H1 (cell line): Measurements from ENCODE around the gene RNF225. TPM values are rescaled to one million over a fixed set of nuclear protein-coding genes. Genes with fewer than 3 reads are reported as not detected.
A peak's percentile ranks its signal among the peaks of the same experiment; 100 is the strongest.

Source experiments
- CTCF ChIA-PET: fragments of 300-600 bp; sonication (Branson Sonifier 250); formaldehyde crosslinking; loops from one replicate; lab custom pipeline; 2021; ENCODE audit not compliant: partially characterized antibody; lab: Charles Lee
- POLR2A ChIA-PET: fragments of 300-600 bp; sonication (Branson Sonifier 250); formaldehyde crosslinking; loops from one replicate; lab custom pipeline; 2021; ENCODE audit warnings: inconsistent platforms; ENCODE audit not compliant: partially characterized antibody; lab: Charles Lee
- DNase-seq, 2 experiments: peaks; one replicate each; pipeline versions ENCODE4 v3.0.0 to v3.0.0-alpha.2; 2010 to 2022; ENCODE audit warnings: low spot score in 2 of 2, low read depth in 1 of 2, mixed read lengths in 1 of 2
- FAIRE-seq: peaks from 2 replicates; lab custom pipeline; 2011; peaks lifted over from hg19 to GRCh38; lab: Jason Lieb, UNC
- H2AFZ ChIP-seq: 2 replicates; pipeline ENCODE4 v1.8.1; 2012; ENCODE audit warnings: low read length, inconsistent platforms
- H2AK5ac ChIP-seq: 2 replicates; pipeline ENCODE4 v1.6.1; 2013; ENCODE audit warnings: low read depth, low read length
- H2BK120ac ChIP-seq: replicated peaks from 2 replicates; pipeline ENCODE3; 2013; ENCODE audit warnings: low read depth, low read length, inconsistent platforms
- H2BK12ac ChIP-seq: 2 replicates; pipeline ENCODE4 v1.6.1; 2013; ENCODE audit warnings: low read depth, low read length
- H2BK15ac ChIP-seq: 2 replicates; pipeline ENCODE4 v1.6.1; 2013; ENCODE audit warnings: low read length
- H2BK20ac ChIP-seq: 2 replicates; pipeline ENCODE4 v1.6.1; 2013; ENCODE audit warnings: low read length
- H2BK5ac ChIP-seq: 2 replicates; pipeline ENCODE4 v1.6.1; 2013; ENCODE audit warnings: low read depth, low read length
- H3K14ac ChIP-seq: 2 replicates; pipeline ENCODE4 v1.6.1; 2013; ENCODE audit warnings: inconsistent platforms; ENCODE audit not compliant: insufficient read length
- H3K18ac ChIP-seq: 2 replicates; pipeline ENCODE4 v1.6.1; 2013; ENCODE audit warnings: low read length; ENCODE audit errors: extremely low read depth
- H3K23ac ChIP-seq: 2 replicates; pipeline ENCODE4 v1.6.1; 2013; ENCODE audit warnings: inconsistent platforms; ENCODE audit not compliant: insufficient read length
- H3K23me2 ChIP-seq: 2 replicates; pipeline ENCODE4 v1.6.1; 2013; ENCODE audit warnings: low read depth, low read length
- H3K27ac ChIP-seq: 2 replicates; pipeline ENCODE4 v1.6.1; 2011; ENCODE audit warnings: low read depth, low read length, inconsistent platforms
- H3K27me3 ChIP-seq, 4 experiments: replicated peaks in 1 of 4; 1 replicate in 1 of 4; 2 replicates in 3 of 4; pipeline versions ENCODE4 v1.6.1 to v1.8.1; 2011 to 2013; ENCODE audit warnings: low read length in 3 of 4, mild to moderate bottlenecking in 3 of 4, inconsistent platforms in 2 of 4, mixed read lengths in 2 of 4, moderate library complexity in 1 of 4; ENCODE audit not compliant: control insufficient read depth in 3 of 4, insufficient read depth in 3 of 4; ENCODE audit errors: extremely low read depth in 1 of 4
- H3K36me3 ChIP-seq, 4 experiments: 2 replicates each; pipeline versions ENCODE4 v1.6.1 to v1.8.1; 2011 to 2013; ENCODE audit warnings: mild to moderate bottlenecking in 4 of 4, low read length in 3 of 4, moderate library complexity in 2 of 4, control low read depth in 1 of 4, inconsistent platforms in 1 of 4; ENCODE audit not compliant: insufficient read depth in 4 of 4, control insufficient read depth in 2 of 4
- H3K4ac ChIP-seq: replicated peaks from 2 replicates; pipeline ENCODE3; 2013; ENCODE audit warnings: low read length, low read depth, mixed read lengths, inconsistent platforms; ENCODE audit not compliant: insufficient read length
- H3K4me1 ChIP-seq, 4 experiments: replicated peaks in 1 of 4; 1 replicate in 1 of 4; 2 replicates in 3 of 4; pipeline versions ENCODE4 v1.6.1 to v1.8.1; 2011 to 2013; ENCODE audit warnings: low read length in 3 of 4, inconsistent platforms in 2 of 4, mixed read lengths in 1 of 4; ENCODE audit not compliant: insufficient read depth in 4 of 4, control insufficient read depth in 3 of 4
- H3K4me2 ChIP-seq, 2 experiments: 2 replicates each; pipeline versions ENCODE4 v1.6.1 to v1.8.1; 2011 to 2013; ENCODE audit warnings: low read depth in 2 of 2, low read length in 2 of 2, control low read depth in 1 of 2, inconsistent platforms in 1 of 2, mild to moderate bottlenecking in 1 of 2; ENCODE audit not compliant: insufficient read depth in 1 of 2
- H3K4me3 ChIP-seq, 4 experiments: fragments of 200-600, 300-600 bp in 1 of 4; sonication (generic), shearing (Covaris generic), sonication (Bioruptor Twin) in 1 of 4; 2 replicates each; pipeline versions ENCODE4 v1.5.1 to v1.8.1; 2011 to 2016; ENCODE audit warnings: low read length in 4 of 4, low read depth in 3 of 4, control low read depth in 2 of 4, inconsistent platforms in 2 of 4, mild to moderate bottlenecking in 2 of 4, mixed read lengths in 1 of 4, moderate library complexity in 1 of 4; ENCODE audit not compliant: insufficient read depth in 2 of 4; ENCODE audit errors: extremely low read depth in 1 of 4
- H3K56ac ChIP-seq: replicated peaks from 2 replicates; pipeline ENCODE3; 2013; ENCODE audit warnings: low read depth, mild to moderate bottlenecking, mixed read lengths, low read length, inconsistent platforms; ENCODE audit not compliant: insufficient read length
- H3K79me1 ChIP-seq: 2 replicates; pipeline ENCODE4 v1.6.1; 2013; ENCODE audit warnings: low read depth, low read length, control low read depth
- H3K79me2 ChIP-seq, 2 experiments: 2 replicates each; pipeline versions ENCODE4 v1.6.1 to v1.8.1; 2012 to 2013; ENCODE audit warnings: low read length in 2 of 2, mild to moderate bottlenecking in 2 of 2, inconsistent platforms in 1 of 2; ENCODE audit not compliant: insufficient read depth in 2 of 2, control insufficient read depth in 1 of 2
- H3K9ac ChIP-seq, 4 experiments: replicated peaks in 1 of 4; 1 replicate in 1 of 4; 2 replicates in 3 of 4; pipeline versions ENCODE4 v1.6.1 to v1.8.1; 2011 to 2013; ENCODE audit warnings: low read depth in 3 of 4, low read length in 3 of 4, control low read depth in 2 of 4, mild to moderate bottlenecking in 2 of 4, moderate library complexity in 2 of 4, inconsistent platforms in 1 of 4; ENCODE audit errors: extremely low read depth in 1 of 4
- H3K9me3 ChIP-seq, 2 experiments: 2 replicates each; pipeline versions ENCODE4 v1.6.1 to v1.8.1; 2012 to 2013; ENCODE audit warnings: mild to moderate bottlenecking in 2 of 2, moderate library complexity in 2 of 2, control low read depth in 1 of 2, inconsistent platforms in 1 of 2, low read depth in 1 of 2, low read length in 1 of 2, mixed read lengths in 1 of 2; ENCODE audit not compliant: insufficient read depth in 2 of 2
- H4K20me1 ChIP-seq, 2 experiments: replicated peaks in 1 of 2; 2 replicates each; pipeline versions ENCODE3 to v1.8.1; 2011 to 2013; ENCODE audit warnings: inconsistent platforms in 2 of 2, low read length in 2 of 2, mild to moderate bottlenecking in 1 of 2; ENCODE audit not compliant: insufficient read depth in 2 of 2, control insufficient read depth in 1 of 2
- H4K5ac ChIP-seq: 2 replicates; pipeline ENCODE4 v1.6.1; 2013; ENCODE audit warnings: low read length, low read depth, mixed read lengths, inconsistent platforms; ENCODE audit not compliant: insufficient read length
- H4K8ac ChIP-seq: 2 replicates; pipeline ENCODE4 v1.8.0; 2013; ENCODE audit warnings: mild to moderate bottlenecking, moderate library complexity, low read length, inconsistent platforms; ENCODE audit not compliant: insufficient read depth; ENCODE audit errors: extremely low read depth
- H4K91ac ChIP-seq: replicated peaks from 2 replicates; pipeline ENCODE3; 2013; ENCODE audit warnings: low read length, mixed read lengths, inconsistent platforms; ENCODE audit not compliant: insufficient read length
- E2F6 ChIP-seq: IDR thresholded peaks from 2 replicates; pipeline ENCODE4 v1.6.1; 2012; ENCODE audit warnings: inconsistent platforms
- FOSL1 ChIP-seq: IDR thresholded peaks from 2 replicates; pipeline ENCODE4 v1.6.1; 2011; ENCODE audit warnings: mild to moderate bottlenecking, low read depth, low read length, moderate library complexity; ENCODE audit not compliant: insufficient read depth
- KDM4A ChIP-seq: IDR thresholded peaks from one replicate; pipeline ENCODE4 v1.7.1; 2012; ENCODE audit warnings: low read depth, mild to moderate bottlenecking, moderate library complexity, low read length, inconsistent platforms; ENCODE audit not compliant: severe bottlenecking
- MAX ChIP-seq: IDR thresholded peaks from 2 replicates; pipeline ENCODE4 v1.6.1; 2012; ENCODE audit warnings: inconsistent platforms
- NANOG ChIP-seq: IDR thresholded peaks from 2 replicates; pipeline ENCODE4 v1.6.1; 2011; ENCODE audit warnings: low read length, low read depth, mild to moderate bottlenecking, inconsistent platforms; ENCODE audit not compliant: insufficient read depth, poor library complexity, severe bottlenecking
- SRF ChIP-seq: IDR thresholded peaks from 2 replicates; pipeline ENCODE4 v1.6.1; 2011; ENCODE audit warnings: mild to moderate bottlenecking, low read depth, low read length, moderate library complexity
- YY1 ChIP-seq: IDR thresholded peaks from 2 replicates; pipeline ENCODE4 v1.6.1; 2011; ENCODE audit warnings: low read depth, mild to moderate bottlenecking, low read length
- WGBS, 2 experiments: shearing (Covaris generic) in 1 of 2; methylation state at CpG; one replicate each; pipeline versions ENCODE4 v1.1.6 to v1.1.7; 2013 to 2015; ENCODE audit warnings: low lambda C conversion rate in 2 of 2, mixed read lengths in 2 of 2, inconsistent platforms in 1 of 2, low coverage in 1 of 2, missing lambda C conversion rate in 1 of 2; ENCODE audit not compliant: insufficient replicate concordance in 2 of 2, insufficient coverage in 1 of 2, insufficient read length in 1 of 2; ENCODE audit errors: extremely low coverage in 1 of 2, missing lambda C conversion rate in 1 of 2; 5-methylcytosine and 5-hydroxymethylcytosine counted together
- polyA plus RNA-seq, 7 experiments: library from polyadenylated mRNA; depleted of rRNA in 3 of 7; stranded (reverse) in 5 of 7; unstranded in 2 of 7; fragments of >200 nt in 5 of 7; fragments of 200-250 nt in 2 of 7; gene quantifications; 1 replicate in 5 of 7; 2 replicates in 1 of 7; 4 replicates in 1 of 7; pipeline versions ENCODE4 v1.2.1 to v1.2.3, GENCODE V29; 2011 to 2013; ENCODE audit warnings: missing spikeins in 2 of 7, mixed read lengths in 2 of 7
- total RNA-seq: library from RNA; stranded (reverse); fragmentation: NEBNext Ultra II Directional; extraction: Animal tissue kit (Norgen Biotek cat#: 25700); gene quantifications from 2 replicates; pipeline ENCODE4 v1.2.1, GENCODE V29; 2021

Gene RNF225
- total and polyA plus RNA-seq, 2 of the 8 experiments (the other 6 are each of a cell fraction or from before 2014, with no cell fraction given): 0.17 to 1.0 TPM

GRCh38 chr19:58396691-58397532 is 1.5 kb downstream of the RNF225 start:
- Histone ChIP-seq H4K8ac (peak overlapping the region; percentile 77), H3K9ac (no peak overlapping the region), H3K79me2 (no peaks in the 10 kb centered on the region), H4K20me1 (peaks cover 12 to 14% of the 10 kb centered on the region in 2 experiments), H2BK12ac (no peak overlapping the region), H4K5ac (no peak overlapping the region), H4K91ac (no peak overlapping the region), H2AFZ (no peak overlapping the region), H3K4me2 (peak overlapping the region; percentile 63 to 83), H3K4me1 (peaks cover 0 to 27% (median 17%) of the 10 kb centered on the region in 4 experiments; a peak in 5 of 7 replicates), H3K23ac (no peak overlapping the region), H3K27ac (no peak overlapping the region), H3K56ac (no peak overlapping the region), H3K18ac (peak overlapping the region; percentile 48; the same call in 1 of the 2 replicates), H3K27me3 (peaks cover 3 to 17% (median 11%) of the 10 kb centered on the region in 4 experiments; a peak in 6 of 7 replicates), H3K4ac (no peak overlapping the region), H3K36me3 (peaks cover 11 to 26% (median 23%) of the 10 kb centered on the region in 4 experiments), H2BK15ac (no peak overlapping the region), H3K79me1 (peaks cover 2% of the 10 kb centered on the region; the same call in 1 of the 2 replicates), H2AK5ac (no peak overlapping the region), H2BK20ac (no peak overlapping the region), H3K4me3 (peak overlapping the region; percentile 6 to 57 (median 22); a peak in 7 of 8 replicates), H3K23me2 (peaks cover 12% of the 10 kb centered on the region), H3K14ac (no peak overlapping the region), H2BK5ac (no peak overlapping the region), H3K9me3 (no peaks in the 10 kb centered on the region), H2BK120ac (no peak overlapping the region)
- 69% methylated on average over 30 of the region's 58 CpGs; no CpG with 5 or more reads in 1 of the 2 experiments for WGBS, 2 experiments
- ChIA-PET POLR2A (interaction anchor here (0.6 to 7.2 kb wide), 17 partner anchors 10 to 123 kb away, joined by 3 to 78 read pairs (median 7); partner anchors contain the start of genes RPS5, ZBTB45, ZNF497 and ZNF584), CTCF (no interaction called here)
- peak in 1 of 2 experiments; percentile 67 for DNase-seq
- TF ChIP-seq FOSL1 (no peak), YY1 (no peak), KDM4A (peak; percentile 26), MAX (peak; percentile 44), NANOG (no peak), SRF (no peak), E2F6 (peak; percentile 45; the same call in 1 of the 2 replicates)
- FAIRE-seq: no peak
